Measurements from ENCODE around the gene ABHD1.

Gene ABHD1

GRCh38 chr2:27133195-27133875, 9.7 kb downstream of the ABHD1 start:
- peaks cover 30% of the 10 kb centered on the region for H3K79me2 ChIP-seq (ENCODE audit: insufficient read depth, low read length)
- no peaks in the 10 kb centered on the region for H3K9me3 ChIP-seq (ENCODE audit: insufficient read depth, low read depth, low read length)
- no peaks in the 10 kb centered on the region for H3K27me3 ChIP-seq (ENCODE audit: insufficient read depth, low read length, poor library complexity, severe bottlenecking)
- H2AFZ ChIP-seq (ENCODE audit: low read length), result no peak overlapping the region
- peak overlapping the region; percentile 75 for H3K4me2 ChIP-seq (ENCODE audit: low read depth, low read length, poor library complexity, severe bottlenecking)
- no peak for TF ChIP-seq EZH2phosphoT487 (IDR thresholded peaks at IDR 0.05; ENCODE audit: borderline replicate concordance)
- no peak for TF ChIP-seq CTCF (conservative IDR thresholded peaks at IDR 0.05; ENCODE audit: low read length)
- H3K4me3 ChIP-seq (ENCODE audit: low read length, poor library complexity, severe bottlenecking), result peak overlapping the region; percentile 88
- peaks cover 10% of the 10 kb centered on the region for H4K20me1 ChIP-seq (ENCODE audit: insufficient read depth, low read length, poor library complexity, severe bottlenecking)
- H3K9ac ChIP-seq (ENCODE audit: low read depth, low read length, poor library complexity, severe bottlenecking), result peak overlapping the region; percentile 90
- H3K9me2 ChIP-seq (replicated peaks; ENCODE audit: low read depth, low read length), result no peaks in the 10 kb centered on the region
- H3K36me3 ChIP-seq (ENCODE audit: insufficient read depth, low read length), result peaks cover 10% of the 10 kb centered on the region; the same call in 1 of the 2 replicates
- peaks cover 22% of the 10 kb centered on the region for H3K4me1 ChIP-seq (ENCODE audit: insufficient read depth, low read length, poor library complexity, severe bottlenecking)
- no peaks in the 10 kb centered on the region for H3F3A ChIP-seq (ENCODE audit: low read depth)

- TF ChIP-seq CTCF (conservative IDR thresholded peaks at IDR 0.05; ENCODE audit: low read length) (peak; percentile 47), EZH2phosphoT487 (IDR thresholded peaks at IDR 0.05; ENCODE audit: borderline replicate concordance) (no peak)
These were observed 10.5 kb downstream of the ABHD1 start, which contains the start of gene PREB for GRCh38 chr2:27133905-27134780. TSS of gene PREB (minus strand) at chr2:27134636. CDS start at chr2:27134421, 215 bp downstream.

GRCh38 chr2:27134781-27135477, 11.3 kb downstream of the ABHD1 start:
- no peaks in the 10 kb centered on the region for H3K9me3 ChIP-seq (ENCODE audit: insufficient read depth, low read depth, low read length)
- H3K4me2 ChIP-seq (ENCODE audit: low read depth, low read length, poor library complexity, severe bottlenecking), result peak overlapping the region; percentile 75
- peak overlapping the region; percentile 98 for H2AFZ ChIP-seq (ENCODE audit: low read length)
- peaks cover 4% of the 10 kb centered on the region for H3K27me3 ChIP-seq (ENCODE audit: insufficient read depth, low read length, poor library complexity, severe bottlenecking)
- TF ChIP-seq CTCF (conservative IDR thresholded peaks at IDR 0.05; ENCODE audit: low read length), result no peak
- TF ChIP-seq EZH2phosphoT487 (IDR thresholded peaks at IDR 0.05; ENCODE audit: borderline replicate concordance), result no peak
- peaks cover 30% of the 10 kb centered on the region for H3K79me2 ChIP-seq (ENCODE audit: insufficient read depth, low read length)
- no peaks in the 10 kb centered on the region for H3K9me2 ChIP-seq (replicated peaks; ENCODE audit: low read depth, low read length)
- H3K36me3 ChIP-seq (ENCODE audit: insufficient read depth, low read length), result peaks cover 10% of the 10 kb centered on the region; the same call in 1 of the 2 replicates
- H3K4me1 ChIP-seq (ENCODE audit: insufficient read depth, low read length, poor library complexity, severe bottlenecking), result peaks cover 22% of the 10 kb centered on the region
- H3K4me3 ChIP-seq (ENCODE audit: low read length, poor library complexity, severe bottlenecking), result peak overlapping the region; percentile 88
- peaks cover 10% of the 10 kb centered on the region for H4K20me1 ChIP-seq (ENCODE audit: insufficient read depth, low read length, poor library complexity, severe bottlenecking)
- no peaks in the 10 kb centered on the region for H3F3A ChIP-seq (ENCODE audit: low read depth)
- H3K9ac ChIP-seq (ENCODE audit: low read depth, low read length, poor library complexity, severe bottlenecking), result peak overlapping the region; percentile 90

More at GRCh38 chr2:27133905-27134780, 10.5 kb downstream of the ABHD1 start, which contains the start of gene PREB:
- Histone ChIP-seq H3K9ac (ENCODE audit: low read depth, low read length, poor library complexity, severe bottlenecking) (peak within 1 kb of the TSS; percentile 90), H3F3A (ENCODE audit: low read depth) (no peaks in the 10 kb centered on the region), H4K20me1 (ENCODE audit: insufficient read depth, low read length, poor library complexity, severe bottlenecking) (peaks cover 10% of the 10 kb centered on the region), H3K79me2 (ENCODE audit: insufficient read depth, low read length) (peaks cover 30% of the 10 kb centered on the region), H3K27me3 (ENCODE audit: insufficient read depth, low read length, poor library complexity, severe bottlenecking) (peaks cover 4% of the 10 kb centered on the region), H3K9me3 (ENCODE audit: insufficient read depth, low read depth, low read length) (no peaks in the 10 kb centered on the region), H3K4me1 (ENCODE audit: insufficient read depth, low read length, poor library complexity, severe bottlenecking) (peaks cover 22% of the 10 kb centered on the region), H3K4me2 (ENCODE audit: low read depth, low read length, poor library complexity, severe bottlenecking) (peak within 1 kb of the TSS; percentile 75), H2AFZ (ENCODE audit: low read length) (peak within 1 kb of the TSS; percentile 98), H3K4me3 (ENCODE audit: low read length, poor library complexity, severe bottlenecking) (peak within 1 kb of the TSS; percentile 88), H3K9me2 (replicated peaks; ENCODE audit: low read depth, low read length) (no peaks in the 10 kb centered on the region), H3K36me3 (ENCODE audit: insufficient read depth, low read length) (peaks cover 10% of the 10 kb centered on the region; the same call in 1 of the 2 replicates)

All from Loucy (cell line).